ENCODE results near the gene HSPA4. TPM values are rescaled to one million over a fixed set of nuclear protein-coding genes. Genes with fewer than 3 reads are reported as not detected.

HSPA4 gene
- total and polyA plus RNA-seq, 2 of the 13 experiments (the other 11 are each of a cell fraction or from before 2014, with no cell fraction given), result 36.6 to 231 TPM

- no peak for TF ChIP-seq PBX2 (CRISPR knock-in tag; IDR thresholded peaks at IDR 0.05)
Observed at GRCh38 chr5:133140311-133140710, 88.5 kb downstream of the HSPA4 start (continued).

GRCh38 chr5:133141746-133142145, 89.9 kb downstream of the HSPA4 start:
- ChIA-PET CTCF (ENCODE audit: low intra/inter-chr PET ratio, low total read pairs) (no interaction called here), POLR2A (no interaction called here)
- no peaks in the 10 kb centered on the region for H3K79me2 ChIP-seq (ENCODE audit: insufficient read depth, low read length)
- in situ Hi-C loops (cut with HindIII; ENCODE audit: extremely low pct_ligation_motif_present, low pct_unique_long_range_greater_than_20kb) (no loop called here), intact Hi-C loops (cut with micrococcal nuclease; ENCODE audit: unreplicated experiment) (no loop called here)
- H3K4me2 ChIP-seq (ENCODE audit: low read depth, low read length), result no peak overlapping the region
- no peak overlapping the region for H2AFZ ChIP-seq (ENCODE audit: low read length)
- no peaks in the 10 kb centered on the region for H3K4me1 ChIP-seq (ENCODE audit: insufficient read depth, low read length)
- no peaks in the 10 kb centered on the region for H3K36me3 ChIP-seq (replicated peaks in 1 of 2; ENCODE audit: control insufficient read depth in 1 of 2, insufficient read depth in 2 of 2, low read length in 2 of 2)
- no peaks in the 10 kb centered on the region for H4K20me1 ChIP-seq (ENCODE audit: insufficient read depth, low read length)
- peaks cover 4 to 13% of the 10 kb centered on the region in 2 experiments; a peak in 3 of 5 replicates for H3K27me3 ChIP-seq (ENCODE audit: control insufficient read depth in 1 of 2, insufficient read depth in 2 of 2, low read length in 2 of 2)
- WGBS (ENCODE audit: low lambda C conversion rate), result 40% methylated on average over 3 of the region's 3 CpGs
- no TSS peak for BruUV-seq (replicated peaks)
- H3K9ac ChIP-seq (ENCODE audit: insufficient read depth, low read depth, low read length), result no peak overlapping the region
- no peak overlapping the region for H3K27ac ChIP-seq (ENCODE audit: extremely low read length, insufficient read depth, low read length)
- no peak for FAIRE-seq
- H3K9me3 ChIP-seq (ENCODE audit: low read length), result no peaks in the 10 kb centered on the region
- no peak overlapping the region for H3K4me3 ChIP-seq (replicated peaks in 1 of 3; ENCODE audit: insufficient read depth in 1 of 3, low read depth in 2 of 3, low read length in 3 of 3)
- DNase-seq (ENCODE audit: low spot score), result no peak
- ATAC-seq, result no peak
- TF ChIP-seq REXO4 (CRISPR knock-in tag; IDR thresholded peaks at IDR 0.05; ENCODE audit: borderline replicate concordance) (no peak), ZEB1 (IDR thresholded peaks at IDR 0.05; ENCODE audit: insufficient replicate concordance, low read depth) (no peak), AHDC1 (CRISPR knock-in tag; IDR thresholded peaks at IDR 0.05; ENCODE audit: borderline replicate concordance) (no peak), ZNF816 (CRISPR knock-in tag; IDR thresholded peaks at IDR 0.05; ENCODE audit: borderline replicate concordance) (no peak), PLRG1 (conservative IDR thresholded peaks at IDR 0.05) (no peak), ZNF225 (CRISPR knock-in tag; IDR thresholded peaks at IDR 0.05) (no peak), ZBTB49 (CRISPR knock-in tag; IDR thresholded peaks at IDR 0.05; ENCODE audit: borderline replicate concordance) (no peak), ARID2 (CRISPR knock-in tag; IDR thresholded peaks at IDR 0.05; ENCODE audit: borderline replicate concordance) (no peak), NR2C2 (CRISPR knock-in tag; IDR thresholded peaks at IDR 0.05; ENCODE audit: borderline replicate concordance) (no peak), NKX3-1 (CRISPR knock-in tag; IDR thresholded peaks at IDR 0.05) (no peak), KDM5A (IDR thresholded peaks at IDR 0.05; ENCODE audit: borderline replicate concordance, low read length) (no peak), CREBL2 (CRISPR knock-in tag; IDR thresholded peaks at IDR 0.05; ENCODE audit: borderline replicate concordance) (no peak), EP300 (IDR thresholded peaks at IDR 0.05; ENCODE audit: low read depth in 2 of 2, low read length in 2 of 2) (no peak), EP300 (CRISPR knock-in tag; IDR thresholded peaks at IDR 0.05; ENCODE audit: borderline replicate concordance) (no peak)
